DOHH2 (cell line): ENCODE results near the gene SPATA33.

ENCODE experiments used
- H3F3A ChIP-seq: fragments of 200-600 bp; sonication (generic), shearing (Covaris generic); 2 replicates; pipeline ENCODE4 v1.6.0; 2016; ENCODE audit warnings: antibody characterized with exemption, mild to moderate bottlenecking; ENCODE audit not compliant: control insufficient read depth, insufficient read depth
- H3K27ac ChIP-seq: fragments of 200-600 bp; sonication (generic); 2 replicates; pipeline ENCODE4 v1.5.1; 2014; ENCODE audit warnings: low read depth, mild to moderate bottlenecking, low read length, moderate library complexity
- H3K27me3 ChIP-seq: fragments of 200-600 bp; sonication (generic); 2 replicates; pipeline ENCODE4 v1.6.1; 2014; ENCODE audit warnings: mild to moderate bottlenecking, low read length, mixed read lengths; ENCODE audit not compliant: control insufficient read depth
- H3K36me3 ChIP-seq: fragments of 200-600 bp; sonication (generic); 2 replicates; pipeline ENCODE4 v1.6.1; 2014; ENCODE audit warnings: mild to moderate bottlenecking, low read length, moderate library complexity, mixed read lengths; ENCODE audit not compliant: control insufficient read depth
- H3K4me1 ChIP-seq: fragments of 200-600 bp; sonication (generic); 2 replicates; pipeline ENCODE4 v1.6.1; 2014; ENCODE audit warnings: mild to moderate bottlenecking, low read length, mixed read lengths; ENCODE audit not compliant: control insufficient read depth
- H3K4me2 ChIP-seq: fragments of 200-600 bp; sonication (generic); 2 replicates; pipeline ENCODE4 v1.6.0; 2014; ENCODE audit warnings: mild to moderate bottlenecking, low read length, moderate library complexity
- H3K4me3 ChIP-seq: fragments of 200-600 bp; sonication (generic); 2 replicates; pipeline ENCODE4 v1.5.1; 2014; ENCODE audit warnings: mild to moderate bottlenecking, low read length, mixed read lengths
- H3K79me2 ChIP-seq: fragments of 200-600 bp; sonication (generic); 2 replicates; pipeline ENCODE4 v1.6.1; 2014; ENCODE audit warnings: mild to moderate bottlenecking, low read length, mixed read lengths; ENCODE audit not compliant: control insufficient read depth
- H3K9me2 ChIP-seq: fragments of 200-600 bp; sonication (generic); replicated peaks from 2 replicates; pipeline ENCODE4 v1.6.1; 2014; ENCODE audit warnings: mild to moderate bottlenecking, low read length, mixed read lengths; ENCODE audit not compliant: control insufficient read depth
- H3K9me3 ChIP-seq: fragments of 200-600 bp; sonication (generic); 2 replicates; pipeline ENCODE4 v1.6.1; 2014; ENCODE audit warnings: antibody characterized with exemption, low read length, mixed read lengths; ENCODE audit not compliant: control insufficient read depth, insufficient read depth
- H4K20me1 ChIP-seq: fragments of 200-600 bp; sonication (generic); 2 replicates; pipeline ENCODE4 v1.6.0; 2014; ENCODE audit warnings: low read depth, mild to moderate bottlenecking, antibody characterized with exemption, low read length, moderate library complexity; ENCODE audit not compliant: control insufficient read depth, insufficient read depth
- CTCF ChIP-seq: fragments of 200-600 bp; sonication (generic); IDR thresholded peaks from one replicate; pipeline ENCODE4 v1.5.1; 2014; ENCODE audit warnings: antibody characterized with exemption, mild to moderate bottlenecking, low read depth, low read length; ENCODE audit not compliant: poor library complexity, severe bottlenecking
- EZH2phosphoT487 ChIP-seq: fragments of 200-600 bp; sonication (generic); IDR thresholded peaks from 2 replicates; pipeline ENCODE4 v1.6.1; 2017; ENCODE audit warnings: borderline replicate concordance, mild to moderate bottlenecking, antibody characterized with exemption, low read length, moderate library complexity, mixed read lengths

SPATA33 gene

GRCh38 chr16:89707695-89708094, 50.1 kb downstream of the SPATA33 start:
- H3K9me3 ChIP-seq = no peaks in the 10 kb centered on the region
- no peaks in the 10 kb centered on the region for H3K9me2 ChIP-seq
- H3K4me1 ChIP-seq = peaks cover 8% of the 10 kb centered on the region
- no peaks in the 10 kb centered on the region for H3F3A ChIP-seq
- no peak overlapping the region for H3K4me3 ChIP-seq
- H4K20me1 ChIP-seq = no peaks in the 10 kb centered on the region
- peaks cover 2% of the 10 kb centered on the region; the same call in 1 of the 2 replicates for H3K36me3 ChIP-seq
- H3K27me3 ChIP-seq = no peaks in the 10 kb centered on the region
- TF ChIP-seq EZH2phosphoT487 (no peak), CTCF (no peak)
- H3K4me2 ChIP-seq = no peak overlapping the region
- H3K27ac ChIP-seq = no peak overlapping the region
- H3K79me2 ChIP-seq = peaks cover 10% of the 10 kb centered on the region

GRCh38 chr16:89708481-89708931, 50.9 kb downstream of the SPATA33 start:
- Histone ChIP-seq H3K27me3 (no peaks in the 10 kb centered on the region), H3K4me1 (peaks cover 11% of the 10 kb centered on the region), H3K4me3 (no peak overlapping the region), H3K79me2 (peaks cover 15% of the 10 kb centered on the region), H3K9me3 (no peaks in the 10 kb centered on the region), H3K4me2 (no peak overlapping the region), H3F3A (no peaks in the 10 kb centered on the region), H3K27ac (no peak overlapping the region), H3K36me3 (peaks cover 6% of the 10 kb centered on the region; the same call in 1 of the 2 replicates), H3K9me2 (no peaks in the 10 kb centered on the region), H4K20me1 (no peaks in the 10 kb centered on the region)
- no peak for TF ChIP-seq CTCF
- TF ChIP-seq EZH2phosphoT487 = no peak

GRCh38 chr16:89709166-89709565, 51.5 kb downstream of the SPATA33 start:
- Histone ChIP-seq H3F3A (no peaks in the 10 kb centered on the region), H3K4me2 (no peak overlapping the region), H3K79me2 (peaks cover 16% of the 10 kb centered on the region), H3K9me2 (no peaks in the 10 kb centered on the region), H3K4me3 (no peak overlapping the region), H3K27ac (no peak overlapping the region), H3K27me3 (no peaks in the 10 kb centered on the region), H3K9me3 (no peaks in the 10 kb centered on the region), H3K4me1 (peaks cover 11% of the 10 kb centered on the region), H4K20me1 (no peaks in the 10 kb centered on the region), H3K36me3 (peaks cover 8% of the 10 kb centered on the region)
- TF ChIP-seq EZH2phosphoT487 = no peak

GRCh38 chr16:89709716-89710432, 52.2 kb downstream of the SPATA33 start:
- Histone ChIP-seq H4K20me1 (no peaks in the 10 kb centered on the region), H3K9me3 (no peaks in the 10 kb centered on the region), H3K4me1 (peaks cover 11% of the 10 kb centered on the region), H3K27me3 (no peaks in the 10 kb centered on the region), H3K4me2 (no peak overlapping the region), H3K27ac (no peak overlapping the region), H3K36me3 (peaks cover 14% of the 10 kb centered on the region), H3F3A (no peaks in the 10 kb centered on the region), H3K4me3 (no peak overlapping the region), H3K9me2 (no peaks in the 10 kb centered on the region), H3K79me2 (peaks cover 16% of the 10 kb centered on the region)
- TF ChIP-seq EZH2phosphoT487 (no peak), CTCF (no peak)
